Measurements from ENCODE around the gene CACNA1B. TPM values are rescaled to one million over a fixed set of nuclear protein-coding genes. Genes with fewer than 3 reads are reported as not detected.

The CACNA1B gene
- total and polyA plus RNA-seq, 2 of the 4 experiments (the other 2 are of a cell fraction): 0.02 TPM; not detected in 1

GRCh38 chr9:138117101-138117750, 239.6 kb downstream of the CACNA1B start:
- Histone ChIP-seq H3K9me3 (ENCODE audit: control insufficient read depth, insufficient read depth, low read length) (peaks cover 72% of the 10 kb centered on the region), H4K5ac (ENCODE audit: low read depth, low read length) (no peak overlapping the region), H3K9ac (ENCODE audit: low read depth, low read length) (no peak overlapping the region), H2BK5ac (ENCODE audit: low read depth, low read length, poor library complexity, severe bottlenecking) (no peak overlapping the region), H4K20me1 (ENCODE audit: insufficient read depth, low read length) (no peaks in the 10 kb centered on the region), H3K18ac (ENCODE audit: low read depth, low read length) (no peak overlapping the region), H4K8ac (ENCODE audit: low read depth in 2 of 2, low read length in 2 of 2) (no peak overlapping the region), H3K4ac (ENCODE audit: low read depth, low read length) (no peak overlapping the region), H3K27ac (ENCODE audit: insufficient read depth, low read length) (no peak overlapping the region), H2BK15ac (ENCODE audit: low read depth, low read length) (no peak overlapping the region), H3K27me3 (ENCODE audit: control insufficient read depth, insufficient read depth, low read length) (no peaks in the 10 kb centered on the region), H3K9me1 (ENCODE audit: insufficient read depth, low read length) (no peaks in the 10 kb centered on the region), H3K79me1 (ENCODE audit: low read depth in 1 of 2, low read length in 2 of 2) (no peaks in the 10 kb centered on the region), H2BK20ac (ENCODE audit: low read depth, low read length) (no peak overlapping the region), H2BK120ac (ENCODE audit: low read depth, low read length) (no peak overlapping the region), H3K23ac (ENCODE audit: low read depth, low read length) (no peak overlapping the region), H2AK9ac (replicated peaks; ENCODE audit: low read depth, low read length, poor library complexity) (no peak overlapping the region), H3K4me1 (ENCODE audit: control insufficient read depth, insufficient read depth, low read length) (no peaks in the 10 kb centered on the region), H2AFZ (replicated peaks; ENCODE audit: low read length, poor library complexity) (no peak overlapping the region), H3K4me3 (ENCODE audit: insufficient read depth, low read depth, low read length) (no peak overlapping the region), H2AK5ac (ENCODE audit: low read depth, low read length) (no peak overlapping the region), H3K14ac (replicated peaks; ENCODE audit: low read depth, low read length) (no peak overlapping the region), H3K56ac (ENCODE audit: extremely low read depth, insufficient read depth, low read length) (no peak overlapping the region), H3K4me2 (ENCODE audit: low read depth, low read length) (no peak overlapping the region), H4K91ac (ENCODE audit: insufficient read depth, low read depth, low read length) (no peak overlapping the region), H3K36me3 (ENCODE audit: control insufficient read depth, insufficient read depth, low read length) (no peaks in the 10 kb centered on the region)
- TF ChIP-seq ELK1 (IDR thresholded peaks at IDR 0.05; ENCODE audit: borderline replicate concordance, low read depth, low read length): no peak
- TF ChIP-seq USF2 (IDR thresholded peaks at IDR 0.05; ENCODE audit: low read depth, low read length): no peak
- TF ChIP-seq CHD1 (IDR thresholded peaks at IDR 0.05; ENCODE audit: low read depth, low read length): no peak
- no peak for TF ChIP-seq POLR2A (IDR thresholded peaks at IDR 0.05; ENCODE audit: low read depth, low read length)
- no peak for TF ChIP-seq RFX5 (IDR thresholded peaks at IDR 0.05; ENCODE audit: low read depth, low read length)
- no peak for TF ChIP-seq CEBPB (IDR thresholded peaks at IDR 0.05; ENCODE audit: low read depth, low read length)
- no peak for TF ChIP-seq NFE2L2 (IDR thresholded peaks at IDR 0.05; ENCODE audit: low read depth, low read length)
- no peak for TF ChIP-seq MXI1 (IDR thresholded peaks at IDR 0.05; ENCODE audit: borderline replicate concordance, low read depth, low read length)
- no peak for TF ChIP-seq BHLHE40 (IDR thresholded peaks at IDR 0.05; ENCODE audit: low read depth, low read length)
- TF ChIP-seq FOS (IDR thresholded peaks at IDR 0.05; ENCODE audit: low read depth, low read length): no peak
- ATAC-seq (ENCODE audit: low read depth) (no peak), DNase-seq (no peak)
- intact Hi-C loops (cut with micrococcal nuclease) (no loop called here), dilution Hi-C loops (cut with HindIII; ENCODE audit: low sequenced_read_pairs, unreplicated experiment) (no loop called here), in situ Hi-C loops (cut with MboI; ENCODE audit: low sequenced_read_pairs) (no loop called here)
- ChIA-PET CTCF (no interaction called here), POLR2A (ENCODE audit: unreplicated experiment) (no interaction called here)
- 94% methylated on average over 3 of the region's 14 CpGs; no CpG with 5 or more reads in 1 of the 2 experiments for WGBS, 2 experiments (ENCODE audit: extremely low coverage in 2 of 2, insufficient read length in 1 of 2)
- BruUV-seq (replicated peaks): no TSS peak

All from IMR-90 (cell line).